ENCODE data around the gene UNC5C. TPM values are rescaled to one million over a fixed set of nuclear protein-coding genes. Genes with fewer than 3 reads are reported as not detected.
A peak's percentile ranks its signal among the peaks of the same experiment; 100 is the strongest.

The UNC5C gene
- total RNA-seq, 2 experiments from 2014 or later: not detected

- intact Hi-C loops (cut with micrococcal nuclease): no loop called here
- no peak for DNase-seq
- Mint-ChIP-seq H3K36me3 (ENCODE audit: low read depth) (no peaks in the 10 kb centered on the region), H3K4me1 (ENCODE audit: low read depth) (no peaks in the 10 kb centered on the region), H3K9me3 (no peaks in the 10 kb centered on the region), H3K27ac (no peak overlapping the region), H3K4me3 (no peak overlapping the region), H3K27me3 (no peaks in the 10 kb centered on the region)
- ATAC-seq: no peak
- TF ChIP-seq, protein P1, sequence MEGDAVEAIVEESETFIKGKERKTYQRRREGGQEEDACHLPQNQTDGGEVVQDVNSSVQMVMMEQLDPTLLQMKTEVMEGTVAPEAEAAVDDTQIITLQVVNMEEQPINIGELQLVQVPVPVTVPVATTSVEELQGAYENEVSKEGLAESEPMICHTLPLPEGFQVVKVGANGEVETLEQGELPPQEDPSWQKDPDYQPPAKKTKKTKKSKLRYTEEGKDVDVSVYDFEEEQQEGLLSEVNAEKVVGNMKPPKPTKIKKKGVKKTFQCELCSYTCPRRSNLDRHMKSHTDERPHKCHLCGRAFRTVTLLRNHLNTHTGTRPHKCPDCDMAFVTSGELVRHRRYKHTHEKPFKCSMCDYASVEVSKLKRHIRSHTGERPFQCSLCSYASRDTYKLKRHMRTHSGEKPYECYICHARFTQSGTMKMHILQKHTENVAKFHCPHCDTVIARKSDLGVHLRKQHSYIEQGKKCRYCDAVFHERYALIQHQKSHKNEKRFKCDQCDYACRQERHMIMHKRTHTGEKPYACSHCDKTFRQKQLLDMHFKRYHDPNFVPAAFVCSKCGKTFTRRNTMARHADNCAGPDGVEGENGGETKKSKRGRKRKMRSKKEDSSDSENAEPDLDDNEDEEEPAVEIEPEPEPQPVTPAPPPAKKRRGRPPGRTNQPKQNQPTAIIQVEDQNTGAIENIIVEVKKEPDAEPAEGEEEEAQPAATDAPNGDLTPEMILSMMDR (IDR thresholded peaks at IDR 0.05): no peak
- ChIA-PET POLR2A (no interaction called here), CTCF (interaction anchor here (1.3 kb wide), 1 partner anchor 11 kb away, joined by 3 read pairs; no protein-coding TSS in a partner anchor)
These were observed 185.2 kb downstream of the UNC5C start for GRCh38 chr4:95363559-95363925.

- DNase-seq (peak; percentile 37), ATAC-seq (no peak)
- Mint-ChIP-seq H3K27me3 (no peaks in the 10 kb centered on the region), H3K36me3 (ENCODE audit: low read depth) (no peaks in the 10 kb centered on the region), H3K27ac (no peak overlapping the region), H3K4me1 (ENCODE audit: low read depth) (no peaks in the 10 kb centered on the region), H3K4me3 (no peak overlapping the region), H3K9me3 (no peaks in the 10 kb centered on the region)
- ChIA-PET POLR2A (no interaction called here), CTCF (interaction anchor here (1.3 kb wide), 1 partner anchor 11 kb away, joined by 3 read pairs; no protein-coding TSS in a partner anchor)
- intact Hi-C loops (cut with micrococcal nuclease): no loop called here
- TF ChIP-seq, protein P1 (IDR thresholded peaks at IDR 0.05): no peak
These were observed 185.7 kb downstream of the UNC5C start for GRCh38 chr4:95362906-95363558.

- Mint-ChIP-seq H3K4me1 (ENCODE audit: low read depth) (no peaks in the 10 kb centered on the region), H3K27me3 (no peaks in the 10 kb centered on the region), H3K36me3 (ENCODE audit: low read depth) (no peaks in the 10 kb centered on the region), H3K4me3 (no peak overlapping the region), H3K9me3 (no peaks in the 10 kb centered on the region), H3K27ac (no peak overlapping the region)
- TF ChIP-seq, protein P1 (IDR thresholded peaks at IDR 0.05): no peak
- POLR2A ChIA-PET: no interaction called here
- ATAC-seq (no peak), DNase-seq (no peak)
- CTCF ChIA-PET: no interaction called here
- intact Hi-C loops (cut with micrococcal nuclease): no loop called here
These were observed 186.7 kb downstream of the UNC5C start for GRCh38 chr4:95362066-95362465.

DNA sequence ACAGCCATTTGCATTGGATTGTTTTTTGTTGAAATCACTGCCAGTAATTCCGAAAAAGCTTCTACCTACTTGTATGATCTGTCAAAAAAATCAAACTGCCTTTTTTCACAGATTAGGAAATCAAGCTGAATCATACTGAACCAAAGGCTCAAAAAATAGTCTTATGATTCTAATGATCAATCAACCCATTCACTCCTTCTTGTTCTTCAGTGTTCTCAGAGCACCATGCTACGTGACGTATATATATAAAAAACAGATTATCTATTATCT lies 187.1 kb downstream of the UNC5C start:
- H3K36me3 Mint-ChIP-seq (ENCODE audit: low read depth): no peaks in the 10 kb centered on the region
- H3K4me1 Mint-ChIP-seq (ENCODE audit: low read depth): no peaks in the 10 kb centered on the region
- intact Hi-C loops (cut with micrococcal nuclease): no loop called here
- TF ChIP-seq, protein P1 (IDR thresholded peaks at IDR 0.05): no peak
- no peaks in the 10 kb centered on the region for H3K9me3 Mint-ChIP-seq
- CTCF ChIA-PET: no interaction called here
- POLR2A ChIA-PET: no interaction called here
- no peak for ATAC-seq
- no peak for DNase-seq
- no peaks in the 10 kb centered on the region for H3K27me3 Mint-ChIP-seq
- H3K4me3 Mint-ChIP-seq: no peak overlapping the region
- no peak overlapping the region for H3K27ac Mint-ChIP-seq

- H3K27ac Mint-ChIP-seq: no peak overlapping the region
- no peaks in the 10 kb centered on the region for H3K27me3 Mint-ChIP-seq
- intact Hi-C loops (cut with micrococcal nuclease): no loop called here
- DNase-seq (no peak), ATAC-seq (no peak)
- CTCF ChIA-PET: no interaction called here
- H3K36me3 Mint-ChIP-seq (ENCODE audit: low read depth): no peaks in the 10 kb centered on the region
- TF ChIP-seq, protein P1 (IDR thresholded peaks at IDR 0.05): no peak
- H3K4me3 Mint-ChIP-seq: no peak overlapping the region
- POLR2A ChIA-PET: no interaction called here
- no peaks in the 10 kb centered on the region for H3K4me1 Mint-ChIP-seq (ENCODE audit: low read depth)
- no peaks in the 10 kb centered on the region for H3K9me3 Mint-ChIP-seq
These were observed 187.7 kb downstream of the UNC5C start for GRCh38 chr4:95360906-95361695.

All from activated CD8-positive, alpha-beta T cell treated with anti-CD3 and anti-CD28 coated beads for 36 hours (primary cell).